HK-2 (cell line): Measurements from ENCODE around the gene RANBP3.
"Not testable (repeated sequence)": the region's sequence is repeated elsewhere in the genome, so short reads cannot be mapped to it uniquely, and the experiment has no call there.

Experiments used
- DNase-seq: peaks from one replicate; pipeline ENCODE4 v3.0.0-alpha.2; 2018; ENCODE audit not compliant: unreplicated experiment

The RANBP3 gene

DNA sequence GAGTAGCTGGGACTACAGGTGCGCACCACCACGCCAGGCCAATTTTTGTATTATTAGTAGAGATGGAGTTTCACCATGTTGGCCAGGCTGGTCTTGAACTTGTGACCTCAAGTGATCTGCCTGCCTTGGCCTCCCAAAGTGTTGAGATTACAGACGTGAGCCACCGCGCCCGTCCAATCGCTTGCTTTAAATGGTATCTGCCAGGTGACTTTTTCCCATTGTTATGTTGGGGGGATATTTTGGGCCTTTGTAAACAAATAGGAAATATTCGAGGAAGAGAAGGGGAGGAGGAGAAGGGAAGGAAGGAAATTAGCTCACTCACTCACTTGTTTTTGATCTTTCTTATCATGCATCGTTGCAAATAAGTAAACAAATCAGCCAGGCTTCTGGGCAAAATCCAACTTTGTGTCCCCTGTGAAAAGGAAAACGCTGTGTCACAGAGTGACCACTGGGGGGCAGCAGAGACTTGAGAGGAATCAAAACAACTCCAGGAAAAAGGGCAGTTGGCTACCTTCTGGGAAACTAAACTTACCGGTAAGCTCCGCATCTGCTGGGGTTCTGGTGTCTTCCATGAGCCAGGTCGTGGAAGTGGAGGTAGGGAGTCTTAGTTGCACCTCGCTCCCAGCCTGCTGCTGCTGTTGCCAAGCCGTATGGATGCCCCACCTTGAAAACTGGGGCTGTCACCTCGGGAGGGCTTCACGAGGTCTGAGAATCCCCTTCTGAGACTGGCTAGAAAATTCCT is 9.3 kb upstream of the RANBP3 start:
- DNase-seq, result peak; percentile 75

- DNase-seq, result not testable (repeated sequence)
Measured at GRCh38 chr19:5985837-5986236, 7.9 kb upstream of the RANBP3 start.

- DNase-seq, result peak; percentile 65
Measured at GRCh38 chr19:5985098-5985783, 7.3 kb upstream of the RANBP3 start.

- no peak for DNase-seq
Measured at GRCh38 chr19:5984600-5984999, 6.7 kb upstream of the RANBP3 start.

GRCh38 chr19:5983367-5983955 is 5.5 kb upstream of the RANBP3 start:
- no peak for DNase-seq

GRCh38 chr19:5978606-5979552 is 939 bp upstream of the RANBP3 start:
- DNase-seq, result no peak

- DNase-seq, result no peak
Measured at GRCh38 chr19:5977222-5977784, 637 bp downstream of the RANBP3 start.

DNA sequence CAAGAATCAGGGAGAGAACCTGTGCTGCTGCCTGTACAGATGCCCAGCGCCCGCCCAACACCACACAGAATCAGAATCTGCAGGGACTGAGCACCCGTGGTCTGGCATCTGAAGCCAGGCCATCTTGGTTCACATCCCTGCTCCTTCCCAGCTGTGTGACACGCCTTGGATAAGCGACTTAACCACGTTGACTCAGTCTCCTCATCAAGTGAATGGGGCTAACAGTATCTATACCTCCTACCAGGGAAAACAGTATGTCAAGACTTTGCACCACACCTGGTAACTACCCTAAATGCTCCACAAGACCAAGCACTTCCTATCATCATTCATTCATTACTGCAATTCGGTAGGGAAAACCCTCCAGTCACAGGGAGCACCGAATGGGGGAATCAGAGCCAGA is 1.2 kb downstream of the RANBP3 start:
- DNase-seq, result no peak

- no peak for DNase-seq
Measured at GRCh38 chr19:5975388-5975728, 2.6 kb downstream of the RANBP3 start.

GRCh38 chr19:5974721-5975387 is 3.1 kb downstream of the RANBP3 start:
- no peak for DNase-seq

DNA sequence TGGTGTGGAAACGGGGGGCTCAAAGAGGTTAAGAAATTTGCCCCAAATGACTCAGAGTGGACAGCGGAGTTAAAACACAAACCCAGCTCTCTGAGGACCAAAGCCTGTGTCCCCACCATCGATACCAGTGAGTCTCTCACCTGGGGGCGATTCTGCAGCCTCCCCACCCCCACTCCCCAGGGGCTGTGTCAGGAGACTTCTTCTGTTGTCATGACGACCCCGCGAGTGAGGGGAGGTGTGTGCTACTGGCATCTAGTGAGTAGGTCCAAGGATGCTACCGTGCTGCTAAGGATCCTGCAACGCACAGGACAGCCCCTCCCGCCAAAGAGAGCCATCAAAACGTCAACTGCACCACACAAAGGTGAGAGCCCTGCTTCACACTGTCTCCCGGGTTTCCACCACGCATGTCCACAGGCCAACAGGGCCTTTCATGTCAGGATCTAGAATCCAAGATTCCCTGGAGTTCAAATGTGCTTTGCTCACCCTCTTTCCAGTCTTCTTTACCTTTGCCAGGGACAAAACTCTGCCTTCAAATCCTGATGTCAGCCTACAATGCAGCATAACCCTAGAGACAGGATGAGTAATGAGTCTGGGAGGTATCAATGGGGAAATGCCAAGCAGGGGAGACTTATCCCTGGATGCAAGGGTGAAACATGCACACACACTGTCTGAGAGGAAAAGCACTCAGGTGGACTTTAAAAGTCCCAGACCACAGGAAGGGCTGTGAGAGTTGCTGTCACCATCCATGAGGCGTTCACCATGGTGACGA is 3.9 kb downstream of the RANBP3 start:
- no peak for DNase-seq

GRCh38 chr19:5973376-5973775 is 4.6 kb downstream of the RANBP3 start:
- no peak for DNase-seq

GRCh38 chr19:5972355-5972731 is 5.6 kb downstream of the RANBP3 start:
- DNase-seq, result no peak

DNA sequence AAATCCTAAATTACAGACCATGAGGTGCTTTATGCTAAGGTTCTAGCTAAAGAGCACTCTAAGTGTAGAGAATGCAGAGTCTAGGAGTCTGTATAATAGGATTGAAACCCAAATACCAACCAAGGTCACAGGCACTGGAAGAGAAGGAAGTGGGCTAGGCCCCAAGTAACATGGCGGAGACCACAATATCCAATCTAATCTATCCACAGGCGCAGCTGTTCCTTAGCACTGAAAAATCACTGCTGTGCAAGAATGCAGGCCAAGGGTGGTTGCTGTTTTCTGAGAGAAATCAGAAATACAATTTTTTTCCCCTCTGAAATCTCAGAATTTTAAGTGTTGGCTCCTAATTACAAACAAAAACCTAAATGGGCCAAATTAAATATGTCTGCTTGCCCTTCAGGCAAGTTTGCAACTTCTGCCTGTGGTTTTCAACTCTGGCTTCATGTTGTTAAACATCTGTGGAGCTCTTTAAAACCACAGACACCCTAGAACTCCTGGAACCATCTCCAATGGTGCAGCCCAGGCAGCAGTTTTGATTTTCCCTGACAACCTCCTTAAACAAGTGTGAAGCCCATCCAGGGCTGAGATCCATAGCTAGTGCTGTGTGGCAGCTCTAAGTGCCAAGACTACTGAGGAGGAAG is 6.1 kb downstream of the RANBP3 start:
- DNase-seq, result no peak

DNA sequence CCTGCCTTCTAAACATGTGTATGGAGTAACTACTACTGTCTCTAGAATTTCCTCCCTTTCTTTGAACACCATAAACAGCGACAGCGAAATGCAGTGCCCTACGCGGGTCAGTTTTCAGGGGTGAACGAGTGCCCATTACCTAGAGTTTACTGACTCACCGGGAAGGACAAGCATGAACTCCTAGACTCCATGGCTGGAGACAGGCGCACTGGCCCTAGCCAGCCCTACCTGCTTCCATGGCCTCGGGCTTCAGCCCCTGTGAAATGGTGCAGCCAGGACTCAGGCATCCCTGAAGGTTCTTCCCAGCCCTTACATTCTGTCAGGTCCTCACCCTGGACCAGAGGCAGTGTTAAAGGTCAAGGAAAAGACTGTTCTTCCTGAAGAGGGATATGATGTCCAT is 8.5 kb downstream of the RANBP3 start:
- DNase-seq, result no peak

GRCh38 chr19:5968431-5969373 is 9.2 kb downstream of the RANBP3 start:
- DNase-seq, result no peak

GRCh38 chr19:5967994-5968430 is 9.9 kb downstream of the RANBP3 start:
- DNase-seq, result peak; percentile 65

DNA sequence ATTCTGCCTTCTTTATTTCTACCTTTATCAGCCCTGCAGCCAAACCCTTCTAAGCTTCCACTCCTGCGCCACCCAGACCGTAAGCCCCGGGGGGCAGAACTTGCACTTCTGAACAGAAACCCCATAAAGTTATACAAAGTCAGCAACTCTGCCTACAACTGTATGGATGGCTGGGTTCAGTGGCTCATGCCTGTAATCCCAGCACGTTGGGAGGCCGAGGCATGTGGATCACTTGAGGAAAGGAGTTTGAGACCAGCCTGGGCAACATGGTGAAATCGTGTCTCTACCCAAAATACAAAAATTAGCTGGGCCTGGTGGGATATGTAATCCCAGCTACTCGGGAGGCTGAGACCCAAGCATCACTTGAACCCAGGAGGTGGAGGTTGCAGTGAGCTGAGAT is 10.4 kb downstream of the RANBP3 start:
- DNase-seq, result no peak

- no peak for DNase-seq
Measured at GRCh38 chr19:5966941-5967340, 11.0 kb downstream of the RANBP3 start.
